Measurements from ENCODE around the gene BEGAIN.

GRCh38 chr14:100564512-100564911, 22.7 kb downstream of the BEGAIN start:
- TF ChIP-seq, protein P1, sequence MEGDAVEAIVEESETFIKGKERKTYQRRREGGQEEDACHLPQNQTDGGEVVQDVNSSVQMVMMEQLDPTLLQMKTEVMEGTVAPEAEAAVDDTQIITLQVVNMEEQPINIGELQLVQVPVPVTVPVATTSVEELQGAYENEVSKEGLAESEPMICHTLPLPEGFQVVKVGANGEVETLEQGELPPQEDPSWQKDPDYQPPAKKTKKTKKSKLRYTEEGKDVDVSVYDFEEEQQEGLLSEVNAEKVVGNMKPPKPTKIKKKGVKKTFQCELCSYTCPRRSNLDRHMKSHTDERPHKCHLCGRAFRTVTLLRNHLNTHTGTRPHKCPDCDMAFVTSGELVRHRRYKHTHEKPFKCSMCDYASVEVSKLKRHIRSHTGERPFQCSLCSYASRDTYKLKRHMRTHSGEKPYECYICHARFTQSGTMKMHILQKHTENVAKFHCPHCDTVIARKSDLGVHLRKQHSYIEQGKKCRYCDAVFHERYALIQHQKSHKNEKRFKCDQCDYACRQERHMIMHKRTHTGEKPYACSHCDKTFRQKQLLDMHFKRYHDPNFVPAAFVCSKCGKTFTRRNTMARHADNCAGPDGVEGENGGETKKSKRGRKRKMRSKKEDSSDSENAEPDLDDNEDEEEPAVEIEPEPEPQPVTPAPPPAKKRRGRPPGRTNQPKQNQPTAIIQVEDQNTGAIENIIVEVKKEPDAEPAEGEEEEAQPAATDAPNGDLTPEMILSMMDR (IDR thresholded peaks at IDR 0.05; ENCODE audit: extremely low read depth in 1 of 2, insufficient read depth in 1 of 2, low read depth in 1 of 2, low read length in 2 of 2) = no peak
- TF ChIP-seq POLR2A (IDR thresholded peaks at IDR 0.05; ENCODE audit: low read depth, low read length) = no peak
- no peak for TF ChIP-seq JUN (IDR thresholded peaks at IDR 0.05; ENCODE audit: borderline replicate concordance, insufficient read depth, insufficient read length, low read depth)
- no peak for TF ChIP-seq EZH2 (IDR thresholded peaks at IDR 0.05; ENCODE audit: borderline replicate concordance, low read depth, low read length, severe bottlenecking)
